Ishikawa (cell line): Measurements from ENCODE around the gene ASTN2.

Source experiments
- CEBPB ChIP-seq: IDR thresholded peaks from 2 replicates; pipeline ENCODE4 v1.6.1; 2012
- CREB1 ChIP-seq: IDR thresholded peaks from 2 replicates; pipeline ENCODE4 v1.6.1; 2012; ENCODE audit warnings: low read depth
- EGR1 ChIP-seq: IDR thresholded peaks from 2 replicates; pipeline ENCODE4 v1.6.1; 2012
- EP300 ChIP-seq: IDR thresholded peaks from 2 replicates; pipeline ENCODE4 v1.6.1; 2012; ENCODE audit warnings: borderline replicate concordance
- FOXM1 ChIP-seq: IDR thresholded peaks from 2 replicates; pipeline ENCODE4 v1.6.1; 2012; ENCODE audit warnings: low read depth, borderline replicate concordance
- NFIC ChIP-seq: IDR thresholded peaks from 2 replicates; pipeline ENCODE4 v1.6.1; 2012
- RAD21 ChIP-seq: IDR thresholded peaks from 2 replicates; pipeline ENCODE4 v1.6.1; 2012; ENCODE audit warnings: low read depth
- TAF1 ChIP-seq: IDR thresholded peaks from 2 replicates; pipeline ENCODE4 v1.6.1; 2012; ENCODE audit warnings: low read depth, mild to moderate bottlenecking
- TCF12 ChIP-seq: IDR thresholded peaks from 2 replicates; pipeline ENCODE4 v1.6.1; 2012; ENCODE audit warnings: low read depth
- TEAD4 ChIP-seq: IDR thresholded peaks from 2 replicates; pipeline ENCODE4 v1.6.1; 2012
- USF1 ChIP-seq: IDR thresholded peaks from 2 replicates; pipeline ENCODE4 v1.6.1; 2012
- YY1 ChIP-seq: IDR thresholded peaks from 2 replicates; pipeline ENCODE4 v1.6.1; 2012; ENCODE audit warnings: low read depth
- ZBTB7A ChIP-seq: IDR thresholded peaks from 2 replicates; pipeline ENCODE4 v1.6.1; 2012; ENCODE audit warnings: low read depth
- TF ChIP-seq, protein P1 (sequence below): IDR thresholded peaks from 2 replicates; pipeline ENCODE4 v1.6.1; 2012
- TF ChIP-seq, protein P2 (sequence below): IDR thresholded peaks from 2 replicates; pipeline ENCODE4 v1.6.1; 2012; ENCODE audit warnings: low read depth, mild to moderate bottlenecking

Gene ASTN2

GRCh38 chr9:116541402-116541801 lies 873.5 kb downstream of the ASTN2 start:
- TF ChIP-seq EGR1 (no peak), USF1 (no peak), NFIC (no peak), TEAD4 (no peak), YY1 (no peak), EP300 (no peak), ZBTB7A (no peak), RAD21 (no peak), TAF1 (no peak), CREB1 (no peak), FOXM1 (no peak), TCF12 (no peak), CEBPB (no peak)
- TF ChIP-seq, protein P1, sequence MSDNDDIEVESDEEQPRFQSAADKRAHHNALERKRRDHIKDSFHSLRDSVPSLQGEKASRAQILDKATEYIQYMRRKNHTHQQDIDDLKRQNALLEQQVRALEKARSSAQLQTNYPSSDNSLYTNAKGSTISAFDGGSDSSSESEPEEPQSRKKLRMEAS, result no peak
- TF ChIP-seq, protein P2, sequence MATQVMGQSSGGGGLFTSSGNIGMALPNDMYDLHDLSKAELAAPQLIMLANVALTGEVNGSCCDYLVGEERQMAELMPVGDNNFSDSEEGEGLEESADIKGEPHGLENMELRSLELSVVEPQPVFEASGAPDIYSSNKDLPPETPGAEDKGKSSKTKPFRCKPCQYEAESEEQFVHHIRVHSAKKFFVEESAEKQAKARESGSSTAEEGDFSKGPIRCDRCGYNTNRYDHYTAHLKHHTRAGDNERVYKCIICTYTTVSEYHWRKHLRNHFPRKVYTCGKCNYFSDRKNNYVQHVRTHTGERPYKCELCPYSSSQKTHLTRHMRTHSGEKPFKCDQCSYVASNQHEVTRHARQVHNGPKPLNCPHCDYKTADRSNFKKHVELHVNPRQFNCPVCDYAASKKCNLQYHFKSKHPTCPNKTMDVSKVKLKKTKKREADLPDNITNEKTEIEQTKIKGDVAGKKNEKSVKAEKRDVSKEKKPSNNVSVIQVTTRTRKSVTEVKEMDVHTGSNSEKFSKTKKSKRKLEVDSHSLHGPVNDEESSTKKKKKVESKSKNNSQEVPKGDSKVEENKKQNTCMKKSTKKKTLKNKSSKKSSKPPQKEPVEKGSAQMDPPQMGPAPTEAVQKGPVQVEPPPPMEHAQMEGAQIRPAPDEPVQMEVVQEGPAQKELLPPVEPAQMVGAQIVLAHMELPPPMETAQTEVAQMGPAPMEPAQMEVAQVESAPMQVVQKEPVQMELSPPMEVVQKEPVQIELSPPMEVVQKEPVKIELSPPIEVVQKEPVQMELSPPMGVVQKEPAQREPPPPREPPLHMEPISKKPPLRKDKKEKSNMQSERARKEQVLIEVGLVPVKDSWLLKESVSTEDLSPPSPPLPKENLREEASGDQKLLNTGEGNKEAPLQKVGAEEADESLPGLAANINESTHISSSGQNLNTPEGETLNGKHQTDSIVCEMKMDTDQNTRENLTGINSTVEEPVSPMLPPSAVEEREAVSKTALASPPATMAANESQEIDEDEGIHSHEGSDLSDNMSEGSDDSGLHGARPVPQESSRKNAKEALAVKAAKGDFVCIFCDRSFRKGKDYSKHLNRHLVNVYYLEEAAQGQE, result no peak

GRCh38 chr9:116539549-116539948 lies 875.3 kb downstream of the ASTN2 start:
- TF ChIP-seq EP300, result no peak
- TF ChIP-seq, protein P1, result no peak
- no peak for TF ChIP-seq ZBTB7A
- no peak for TF ChIP-seq CREB1
- TF ChIP-seq RAD21, result no peak
- TF ChIP-seq CEBPB, result no peak
- TF ChIP-seq USF1, result no peak
- no peak for TF ChIP-seq FOXM1
- no peak for TF ChIP-seq NFIC
- TF ChIP-seq TAF1, result no peak
- no peak for TF ChIP-seq TCF12
- TF ChIP-seq, protein P2, result no peak

GRCh38 chr9:116525611-116526010 lies 889.2 kb downstream of the ASTN2 start:
- no peak for TF ChIP-seq CEBPB
- no peak for TF ChIP-seq YY1
- no peak for TF ChIP-seq CREB1
- no peak for TF ChIP-seq USF1
- TF ChIP-seq TEAD4, result no peak
- TF ChIP-seq, protein P1, result no peak
- TF ChIP-seq TCF12, result no peak
- no peak for TF ChIP-seq RAD21
- TF ChIP-seq TAF1, result no peak
- TF ChIP-seq NFIC, result no peak
- no peak for TF ChIP-seq EP300
- TF ChIP-seq ZBTB7A, result no peak
- no peak for TF ChIP-seq EGR1
- TF ChIP-seq FOXM1, result no peak
- TF ChIP-seq, protein P2, result no peak

DNA sequence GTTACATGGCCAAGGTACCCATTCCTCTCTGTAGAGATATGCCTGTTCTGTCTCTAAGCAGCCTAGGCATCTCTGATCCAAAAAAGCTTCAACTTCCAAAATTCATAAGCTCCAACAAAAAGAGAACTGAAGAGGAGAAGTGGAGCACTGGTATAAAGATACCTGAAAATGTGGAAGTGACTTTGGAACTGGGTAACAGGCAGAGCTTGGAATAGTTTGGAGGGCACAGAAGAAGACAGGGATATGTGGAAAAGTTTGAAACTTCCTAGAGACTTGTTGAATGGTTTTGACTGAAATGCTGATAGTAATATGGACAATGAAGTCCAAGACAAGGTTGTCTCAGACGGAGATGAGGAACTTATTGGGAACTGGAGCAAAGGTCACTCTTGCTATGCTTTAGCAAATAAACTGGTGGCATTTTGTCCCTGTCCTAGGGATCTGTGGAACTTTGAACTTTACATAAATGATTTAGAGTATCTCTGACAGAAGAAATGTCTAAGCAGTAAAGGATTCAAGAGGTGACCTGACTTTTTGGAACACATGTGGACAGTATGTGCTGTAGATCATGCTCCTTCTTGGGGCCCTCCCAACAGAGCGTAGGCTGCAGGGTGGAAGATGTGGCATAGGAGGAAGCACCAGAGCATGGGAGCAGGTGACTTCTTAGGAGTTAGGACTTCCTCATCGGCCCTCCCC lies 889.9 kb downstream of the ASTN2 start:
- TF ChIP-seq EGR1 (no peak), ZBTB7A (no peak), TAF1 (no peak), EP300 (no peak), TCF12 (no peak), TEAD4 (no peak), FOXM1 (no peak)
